ENCODE results near the gene PSMD8.

DNA sequence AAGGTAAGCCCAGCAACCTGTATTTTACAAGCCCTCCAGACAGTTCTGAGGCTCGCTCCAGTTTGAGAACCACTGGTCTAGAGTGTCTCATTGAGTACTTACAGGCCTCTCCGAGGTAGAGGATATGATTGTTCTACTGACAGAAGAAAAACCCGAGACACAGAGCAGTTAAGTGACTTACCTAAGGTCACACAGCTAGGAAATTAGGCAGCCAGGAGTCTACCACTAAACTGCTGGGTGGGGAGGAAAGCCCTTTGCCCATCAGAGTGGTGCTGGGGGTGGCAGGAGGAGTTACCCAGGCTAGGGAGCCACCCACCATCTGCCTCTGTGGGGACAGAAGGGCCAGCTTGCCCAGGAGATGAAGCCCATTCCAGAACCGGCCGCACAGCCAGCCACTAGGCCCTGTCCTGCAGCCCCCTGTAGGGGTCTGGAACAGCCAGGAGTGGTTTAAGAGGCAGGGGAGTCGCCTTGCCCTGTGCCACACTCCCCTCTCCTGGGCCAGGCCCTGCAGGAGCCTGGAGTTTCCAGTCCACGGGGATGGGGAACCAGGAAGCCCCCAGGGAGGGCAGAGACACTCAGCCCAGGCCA lies 50.9 kb downstream of the PSMD8 start:
- no peak for TF ChIP-seq POLR2A (IDR thresholded peaks at IDR 0.05)
- TF ChIP-seq, protein P1, sequence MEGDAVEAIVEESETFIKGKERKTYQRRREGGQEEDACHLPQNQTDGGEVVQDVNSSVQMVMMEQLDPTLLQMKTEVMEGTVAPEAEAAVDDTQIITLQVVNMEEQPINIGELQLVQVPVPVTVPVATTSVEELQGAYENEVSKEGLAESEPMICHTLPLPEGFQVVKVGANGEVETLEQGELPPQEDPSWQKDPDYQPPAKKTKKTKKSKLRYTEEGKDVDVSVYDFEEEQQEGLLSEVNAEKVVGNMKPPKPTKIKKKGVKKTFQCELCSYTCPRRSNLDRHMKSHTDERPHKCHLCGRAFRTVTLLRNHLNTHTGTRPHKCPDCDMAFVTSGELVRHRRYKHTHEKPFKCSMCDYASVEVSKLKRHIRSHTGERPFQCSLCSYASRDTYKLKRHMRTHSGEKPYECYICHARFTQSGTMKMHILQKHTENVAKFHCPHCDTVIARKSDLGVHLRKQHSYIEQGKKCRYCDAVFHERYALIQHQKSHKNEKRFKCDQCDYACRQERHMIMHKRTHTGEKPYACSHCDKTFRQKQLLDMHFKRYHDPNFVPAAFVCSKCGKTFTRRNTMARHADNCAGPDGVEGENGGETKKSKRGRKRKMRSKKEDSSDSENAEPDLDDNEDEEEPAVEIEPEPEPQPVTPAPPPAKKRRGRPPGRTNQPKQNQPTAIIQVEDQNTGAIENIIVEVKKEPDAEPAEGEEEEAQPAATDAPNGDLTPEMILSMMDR (IDR thresholded peaks at IDR 0.05) = no peak
- no peak for TF ChIP-seq EP300 (IDR thresholded peaks at IDR 0.05; ENCODE audit: low read depth)

Measured in transverse colon (tissue), 3 donors.